ENCODE results near the gene MNAT1. TPM values are rescaled to one million over a fixed set of nuclear protein-coding genes. Genes with fewer than 3 reads are reported as not detected.
A peak's percentile ranks its signal among the peaks of the same experiment; 100 is the strongest.

Gene MNAT1
- total RNA-seq, 1 experiment from 2014 or later: 95.7 TPM

DNA sequence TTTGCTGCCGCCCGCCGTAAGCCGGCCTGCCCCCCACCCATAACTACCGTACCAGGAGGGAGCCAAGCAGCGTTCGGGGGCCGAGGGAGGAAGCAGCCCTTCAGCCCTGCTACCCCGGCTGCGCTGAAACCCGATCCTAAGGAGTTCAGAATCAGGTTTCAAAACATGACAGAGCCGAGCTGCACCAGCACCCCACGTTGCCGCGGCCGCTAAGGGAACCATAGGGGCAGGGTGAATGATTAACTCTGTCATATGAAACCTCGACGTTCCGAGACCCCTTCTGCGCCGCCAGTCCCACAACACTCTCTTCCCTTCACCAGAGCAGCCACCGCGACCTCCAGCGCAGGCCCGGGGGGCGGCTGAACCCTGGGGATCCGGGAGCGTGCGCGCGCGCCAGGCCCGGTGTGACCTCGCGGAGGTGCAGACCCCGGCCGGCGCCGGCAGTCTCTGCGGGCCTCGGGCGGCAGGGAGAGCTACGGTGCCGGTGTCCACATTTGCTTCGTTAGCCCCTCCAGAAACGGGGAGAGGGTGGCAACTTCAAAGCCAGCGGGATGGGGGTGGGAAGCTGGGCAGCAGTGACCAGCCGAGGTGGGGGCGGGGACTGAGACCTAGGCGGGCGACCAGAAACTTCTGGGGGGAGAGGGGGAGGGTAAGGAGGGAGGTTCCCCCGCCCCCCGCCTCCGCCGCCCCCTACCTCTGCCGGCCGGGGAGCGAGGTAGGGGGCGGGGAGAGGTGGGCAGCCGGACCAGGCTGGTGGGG, 12.0 kb upstream of the MNAT1 start:
- CTCF ChIA-PET: interaction anchor here (0.7 to 1.6 kb wide), 4 partner anchors 14 to 438 kb away, joined by 3 to 16 read pairs (median 8); no protein-coding TSS in a partner anchor
- POLR2A ChIA-PET (ENCODE audit: unreplicated experiment): interaction anchor here (0.5 to 1.5 kb wide), 5 partner anchors 73 to 1991 kb away, joined by 3 to 7 read pairs (median 3); no protein-coding TSS in a partner anchor
- H2AFZ ChIP-seq (ENCODE audit: low read length): peak overlapping the region; percentile 84
- peaks cover 32% of the 10 kb centered on the region for H4K20me1 ChIP-seq (ENCODE audit: low read length)
- H3K4me3 ChIP-seq (ENCODE audit: low read length): peak overlapping the region; percentile 86
- DNase-seq (peak; percentile 83), ATAC-seq (peak; percentile 46)
- H3K9ac ChIP-seq (ENCODE audit: low read length): peak overlapping the region; percentile 79
- peak overlapping the region; percentile 87 for H3K4me2 ChIP-seq (ENCODE audit: low read length)
- H3K79me2 ChIP-seq (ENCODE audit: low read length): peaks cover 62% of the 10 kb centered on the region
- H3K36me3 ChIP-seq (ENCODE audit: low read depth, low read length): peaks cover 21% of the 10 kb centered on the region
- peaks cover 27% of the 10 kb centered on the region for H3K4me1 ChIP-seq (ENCODE audit: insufficient read depth, low read length)
- H3K27ac ChIP-seq (ENCODE audit: low read length): peak overlapping the region; percentile 38
- H3F3A ChIP-seq (ENCODE audit: low read length, unreplicated experiment): no peaks in the 10 kb centered on the region
- H3K9me3 ChIP-seq (ENCODE audit: low read length): no peaks in the 10 kb centered on the region
- no TSS peak for BruUV-seq (replicated peaks)
- no peaks in the 10 kb centered on the region for H3K27me3 ChIP-seq (ENCODE audit: low read length)
- TF ChIP-seq, protein P1, sequence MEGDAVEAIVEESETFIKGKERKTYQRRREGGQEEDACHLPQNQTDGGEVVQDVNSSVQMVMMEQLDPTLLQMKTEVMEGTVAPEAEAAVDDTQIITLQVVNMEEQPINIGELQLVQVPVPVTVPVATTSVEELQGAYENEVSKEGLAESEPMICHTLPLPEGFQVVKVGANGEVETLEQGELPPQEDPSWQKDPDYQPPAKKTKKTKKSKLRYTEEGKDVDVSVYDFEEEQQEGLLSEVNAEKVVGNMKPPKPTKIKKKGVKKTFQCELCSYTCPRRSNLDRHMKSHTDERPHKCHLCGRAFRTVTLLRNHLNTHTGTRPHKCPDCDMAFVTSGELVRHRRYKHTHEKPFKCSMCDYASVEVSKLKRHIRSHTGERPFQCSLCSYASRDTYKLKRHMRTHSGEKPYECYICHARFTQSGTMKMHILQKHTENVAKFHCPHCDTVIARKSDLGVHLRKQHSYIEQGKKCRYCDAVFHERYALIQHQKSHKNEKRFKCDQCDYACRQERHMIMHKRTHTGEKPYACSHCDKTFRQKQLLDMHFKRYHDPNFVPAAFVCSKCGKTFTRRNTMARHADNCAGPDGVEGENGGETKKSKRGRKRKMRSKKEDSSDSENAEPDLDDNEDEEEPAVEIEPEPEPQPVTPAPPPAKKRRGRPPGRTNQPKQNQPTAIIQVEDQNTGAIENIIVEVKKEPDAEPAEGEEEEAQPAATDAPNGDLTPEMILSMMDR (conservative IDR thresholded peaks at IDR 0.05; ENCODE audit: low read depth, low read length): no peak
- no peak for TF ChIP-seq EZH2 (IDR thresholded peaks at IDR 0.05; ENCODE audit: low read length, unreplicated experiment)
- TF ChIP-seq EZH2phosphoT487 (IDR thresholded peaks at IDR 0.05; ENCODE audit: borderline replicate concordance, low read length): no peak
- intact Hi-C loops (cut with micrococcal nuclease): loop anchor here (5.0 kb wide), 4 partner anchors 55 to 475 kb away; no protein-coding TSS in a partner anchor
- no peaks in the 10 kb centered on the region for H3K9me2 ChIP-seq (replicated peaks; ENCODE audit: low read length)

DNA sequence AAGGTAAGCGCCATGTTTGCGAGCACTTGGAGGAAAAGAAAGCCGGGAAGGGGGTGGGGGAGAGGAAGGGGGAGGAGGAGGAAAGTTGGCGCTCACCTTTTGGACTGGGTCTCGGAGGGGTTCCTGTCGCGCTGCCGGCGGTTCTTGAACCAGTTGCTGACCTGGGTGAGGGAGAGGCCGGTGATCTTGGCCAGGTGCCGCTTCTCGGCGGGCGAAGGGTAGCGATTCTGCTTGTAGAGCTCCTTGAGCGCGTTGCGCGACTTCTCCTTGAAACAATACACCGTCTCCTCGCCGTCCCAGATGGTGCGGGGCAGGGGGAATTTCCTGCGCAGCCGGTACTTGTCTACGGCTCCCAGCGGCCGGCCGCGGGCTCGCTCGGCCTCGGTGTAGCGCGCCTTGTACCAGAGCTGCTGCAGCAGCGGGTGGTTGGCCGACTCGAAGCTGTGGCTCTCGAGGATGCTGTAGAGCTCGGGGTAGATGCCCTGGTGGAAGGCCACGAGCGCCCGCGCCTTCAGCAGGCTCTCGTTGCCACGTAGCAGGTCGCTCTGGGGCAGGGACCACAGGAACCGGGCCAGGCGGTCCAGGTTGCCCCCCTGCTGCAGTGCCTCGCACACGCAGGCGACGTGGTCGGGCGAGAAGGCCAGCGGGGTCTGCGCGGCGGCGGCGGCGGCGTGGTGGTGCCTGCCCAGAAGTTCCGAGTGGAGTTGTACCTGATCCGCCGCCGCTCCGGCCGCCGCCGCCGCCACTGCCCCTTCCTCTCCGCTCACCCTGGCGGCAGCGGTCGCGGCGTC, 11.2 kb upstream of the MNAT1 start:
- Histone ChIP-seq H3K4me2 (ENCODE audit: low read length) (peak overlapping the region; percentile 87), H3F3A (ENCODE audit: low read length, unreplicated experiment) (no peaks in the 10 kb centered on the region), H2AFZ (ENCODE audit: low read length) (peak overlapping the region; percentile 84), H3K27ac (ENCODE audit: low read length) (peak overlapping the region; percentile 38), H3K36me3 (ENCODE audit: low read depth, low read length) (peaks cover 19% of the 10 kb centered on the region), H3K4me1 (ENCODE audit: insufficient read depth, low read length) (peaks cover 27% of the 10 kb centered on the region), H3K9me3 (ENCODE audit: low read length) (no peaks in the 10 kb centered on the region), H3K79me2 (ENCODE audit: low read length) (peaks cover 56% of the 10 kb centered on the region), H4K20me1 (ENCODE audit: low read length) (peaks cover 29% of the 10 kb centered on the region), H3K4me3 (ENCODE audit: low read length) (peak overlapping the region; percentile 86), H3K27me3 (ENCODE audit: low read length) (no peaks in the 10 kb centered on the region), H3K9ac (ENCODE audit: low read length) (peak overlapping the region; percentile 79), H3K9me2 (replicated peaks; ENCODE audit: low read length) (no peaks in the 10 kb centered on the region)
- DNase-seq (peak; percentile 67), ATAC-seq (peak; percentile 3)
- POLR2A ChIA-PET (ENCODE audit: unreplicated experiment): interaction anchor here (0.8 to 1.0 kb wide), 4 partner anchors 64 to 558 kb away, joined by 3 to 7 read pairs (median 4); no protein-coding TSS in a partner anchor
- TF ChIP-seq, protein P1 (conservative IDR thresholded peaks at IDR 0.05; ENCODE audit: low read depth, low read length): no peak
- BruUV-seq (replicated peaks): TSS peak; percentile 60
- intact Hi-C loops (cut with micrococcal nuclease): loop anchor here (5.0 kb wide), 4 partner anchors 54 to 474 kb away; no protein-coding TSS in a partner anchor
- CTCF ChIA-PET: interaction anchor here (0.6 to 1.6 kb wide), 6 partner anchors 11 to 530 kb away, joined by 3 to 16 read pairs (median 8); no protein-coding TSS in a partner anchor

All from PC-3 (cell line).